ENCODE data around the gene ZNF444.
"Not testable (repeated sequence)": the region's sequence is repeated elsewhere in the genome, so short reads cannot be mapped to it uniquely, and the experiment has no call there.

The ZNF444 gene

DNA sequence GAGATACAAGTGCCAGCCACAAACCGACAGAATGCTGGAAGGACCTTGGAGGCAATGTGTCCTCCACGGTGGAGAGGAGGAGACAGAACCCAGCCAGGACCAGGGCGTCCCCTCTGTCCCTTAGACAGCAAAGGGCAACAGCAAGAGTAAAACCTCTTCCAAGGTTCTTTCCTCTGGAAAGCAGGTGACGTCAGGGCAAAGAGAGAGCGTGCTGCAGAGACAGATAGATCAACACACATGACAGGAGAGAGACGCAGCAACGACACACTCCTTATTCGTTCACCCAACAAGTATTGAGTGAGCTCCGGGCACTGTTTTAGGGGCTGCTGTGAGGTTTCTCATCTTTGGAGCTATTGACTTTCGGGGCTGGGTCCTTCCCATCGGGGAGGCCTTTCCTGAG, 33.5 kb downstream of the ZNF444 start:
- no peak overlapping the region for H3K4me3 ChIP-seq (ENCODE audit: low read depth, low read length)
- TF ChIP-seq, protein P1, sequence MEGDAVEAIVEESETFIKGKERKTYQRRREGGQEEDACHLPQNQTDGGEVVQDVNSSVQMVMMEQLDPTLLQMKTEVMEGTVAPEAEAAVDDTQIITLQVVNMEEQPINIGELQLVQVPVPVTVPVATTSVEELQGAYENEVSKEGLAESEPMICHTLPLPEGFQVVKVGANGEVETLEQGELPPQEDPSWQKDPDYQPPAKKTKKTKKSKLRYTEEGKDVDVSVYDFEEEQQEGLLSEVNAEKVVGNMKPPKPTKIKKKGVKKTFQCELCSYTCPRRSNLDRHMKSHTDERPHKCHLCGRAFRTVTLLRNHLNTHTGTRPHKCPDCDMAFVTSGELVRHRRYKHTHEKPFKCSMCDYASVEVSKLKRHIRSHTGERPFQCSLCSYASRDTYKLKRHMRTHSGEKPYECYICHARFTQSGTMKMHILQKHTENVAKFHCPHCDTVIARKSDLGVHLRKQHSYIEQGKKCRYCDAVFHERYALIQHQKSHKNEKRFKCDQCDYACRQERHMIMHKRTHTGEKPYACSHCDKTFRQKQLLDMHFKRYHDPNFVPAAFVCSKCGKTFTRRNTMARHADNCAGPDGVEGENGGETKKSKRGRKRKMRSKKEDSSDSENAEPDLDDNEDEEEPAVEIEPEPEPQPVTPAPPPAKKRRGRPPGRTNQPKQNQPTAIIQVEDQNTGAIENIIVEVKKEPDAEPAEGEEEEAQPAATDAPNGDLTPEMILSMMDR (IDR thresholded peaks at IDR 0.05; ENCODE audit: low read depth, low read length) = no peak

DNA sequence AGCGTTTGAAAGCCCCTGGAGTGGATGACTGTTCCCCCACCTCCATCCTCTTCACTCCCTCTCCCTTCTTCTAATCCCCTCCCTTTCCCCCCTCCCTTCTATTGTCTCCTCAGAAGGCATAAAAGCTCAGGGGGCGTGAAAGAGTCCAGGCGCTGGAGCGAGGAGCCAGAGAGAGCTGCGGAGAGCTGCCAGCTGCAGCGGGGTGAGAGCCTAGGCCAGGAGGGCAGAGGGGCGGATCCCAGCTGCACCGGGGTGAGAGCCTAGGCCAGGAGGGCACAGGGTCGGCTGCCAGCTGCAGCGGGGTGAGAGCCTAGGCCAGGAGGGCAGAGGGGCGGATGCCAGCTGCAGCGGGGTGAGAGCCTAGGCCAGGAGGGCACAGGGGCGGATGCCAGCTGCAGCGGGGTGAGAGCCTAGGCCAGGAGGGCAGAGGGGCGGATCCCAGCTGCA, 34.8 kb downstream of the ZNF444 start, which contains the start of gene GALP:
TSS of gene GALP (plus strand) at position 148 of the 447 bp plus-strand sequence. CDS start 1,101 bp downstream, outside the sequence.
- H3K4me3 ChIP-seq (ENCODE audit: low read depth, low read length) = not testable (repeated sequence)

GRCh38 chr19:56176310-56176709, 35.2 kb downstream of the ZNF444 start:
- not testable (repeated sequence) for H3K4me3 ChIP-seq (ENCODE audit: low read depth, low read length)

GRCh38 chr19:56176881-56177280, 35.8 kb downstream of the ZNF444 start:
- H3K4me3 ChIP-seq (ENCODE audit: low read depth, low read length) = no peak overlapping the region
- TF ChIP-seq, protein P1 (IDR thresholded peaks at IDR 0.05; ENCODE audit: low read depth, low read length) = no peak

GRCh38 chr19:56177564-56178243, 36.6 kb downstream of the ZNF444 start:
- no peak overlapping the region for H3K4me3 ChIP-seq (ENCODE audit: low read depth, low read length)
- TF ChIP-seq, protein P1 (IDR thresholded peaks at IDR 0.05; ENCODE audit: low read depth, low read length) = no peak

DNA sequence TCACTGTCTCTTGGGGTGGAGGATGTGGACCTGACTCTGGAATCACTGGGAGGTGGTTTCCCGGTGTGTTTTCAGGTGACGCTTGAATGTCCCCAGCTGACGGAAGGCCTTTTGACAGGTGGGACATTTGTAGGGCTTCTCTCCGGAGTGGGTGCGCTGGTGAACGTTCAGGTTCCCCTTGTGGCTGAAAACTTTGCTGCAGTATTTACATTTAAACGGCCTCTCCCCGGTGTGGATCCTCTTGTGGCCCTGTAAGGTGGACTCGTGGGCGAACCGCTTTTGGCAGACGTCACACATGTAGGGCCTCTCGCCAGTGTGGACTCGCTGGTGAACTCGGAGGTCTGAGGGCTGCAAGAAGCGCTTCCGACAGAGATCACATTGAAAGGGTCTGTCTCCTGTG, 48.7 kb downstream of the ZNF444 start:
- TF ChIP-seq, protein P1 (IDR thresholded peaks at IDR 0.05; ENCODE audit: low read depth, low read length) = no peak
- H3K4me3 ChIP-seq (ENCODE audit: low read depth, low read length) = no peak overlapping the region

- TF ChIP-seq, protein P1 (IDR thresholded peaks at IDR 0.05; ENCODE audit: low read depth, low read length) = no peak
- H3K4me3 ChIP-seq (ENCODE audit: low read depth, low read length) = no peak overlapping the region
Observed at GRCh38 chr19:56191115-56191514, 50.0 kb downstream of the ZNF444 start.

GRCh38 chr19:56191711-56192110, 50.6 kb downstream of the ZNF444 start:
- TF ChIP-seq, protein P1 (IDR thresholded peaks at IDR 0.05; ENCODE audit: low read depth, low read length) = no peak

More at GRCh38 chr19:56191711-56192110, 50.6 kb downstream of the ZNF444 start:
- H3K4me3 ChIP-seq (ENCODE audit: low read depth, low read length) = no peak overlapping the region
